A549 (cell line): ENCODE data around the gene NDUFB10.

ENCODE experiments used
- EP300 ChIP-seq, 2 experiments: fragments of >200 bp; sonication (Bioruptor Twin); formaldehyde crosslinking; IDR thresholded peaks; 2 replicates in 1 of 2; 3 replicates in 1 of 2; pipeline ENCODE4 v1.6.1; 2016 to 2017
- POLR2A ChIP-seq: IDR thresholded peaks from 2 replicates; pipeline ENCODE4 v1.6.1; 2012; ENCODE audit warnings: mild to moderate bottlenecking, low read length

- TF ChIP-seq EP300 (IDR thresholded peaks at IDR 0.05), result no peak
- no peak for TF ChIP-seq POLR2A
These were observed 45.8 kb upstream of the NDUFB10 start for GRCh38 chr16:1913327-1914083.
